Muscle layer of colon (tissue), 2 donors: ENCODE measurements around the gene LGALS16.
"Not testable (repeated sequence)": the region's sequence is repeated elsewhere in the genome, so short reads cannot be mapped to it uniquely, and the experiment has no call there.

Source experiments
- H3K27ac ChIP-seq: one replicate; pipeline ENCODE4 v1.7.0; 2013; ENCODE audit warnings: low read depth, mild to moderate bottlenecking, low read length, moderate library complexity
- H3K27me3 ChIP-seq, 2 donors: one replicate each; pipeline ENCODE4 v1.7.0; 2013; ENCODE audit warnings: low read length in 2 of 2, mild to moderate bottlenecking in 2 of 2; ENCODE audit not compliant: insufficient read depth in 2 of 2, control insufficient read depth in 1 of 2
- H3K36me3 ChIP-seq: one replicate; pipeline ENCODE4 v1.7.0; 2013; ENCODE audit warnings: mild to moderate bottlenecking, low read length; ENCODE audit not compliant: insufficient read depth
- H3K4me1 ChIP-seq: one replicate; pipeline ENCODE4 v1.7.0; 2013; ENCODE audit warnings: mild to moderate bottlenecking, low read length; ENCODE audit not compliant: insufficient read depth
- H3K4me3 ChIP-seq, 2 donors: one replicate each; pipeline ENCODE4 v1.7.0; 2013; ENCODE audit warnings: low read length in 2 of 2, low read depth in 1 of 2, mild to moderate bottlenecking in 1 of 2, moderate library complexity in 1 of 2
- H3K9ac ChIP-seq: one replicate; pipeline ENCODE4 v1.7.0; 2013; ENCODE audit warnings: low read length
- H3K9me3 ChIP-seq: one replicate; pipeline ENCODE4 v1.7.0; 2013; ENCODE audit warnings: mild to moderate bottlenecking, low read length
- donor health status: abdominal sarcoma.
- donor health status: Adenocarcinoma of cecum.

The LGALS16 gene, protein sequence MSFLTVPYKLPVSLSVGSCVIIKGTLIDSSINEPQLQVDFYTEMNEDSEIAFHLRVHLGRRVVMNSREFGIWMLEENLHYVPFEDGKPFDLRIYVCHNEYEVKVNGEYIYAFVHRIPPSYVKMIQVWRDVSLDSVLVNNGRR

DNA sequence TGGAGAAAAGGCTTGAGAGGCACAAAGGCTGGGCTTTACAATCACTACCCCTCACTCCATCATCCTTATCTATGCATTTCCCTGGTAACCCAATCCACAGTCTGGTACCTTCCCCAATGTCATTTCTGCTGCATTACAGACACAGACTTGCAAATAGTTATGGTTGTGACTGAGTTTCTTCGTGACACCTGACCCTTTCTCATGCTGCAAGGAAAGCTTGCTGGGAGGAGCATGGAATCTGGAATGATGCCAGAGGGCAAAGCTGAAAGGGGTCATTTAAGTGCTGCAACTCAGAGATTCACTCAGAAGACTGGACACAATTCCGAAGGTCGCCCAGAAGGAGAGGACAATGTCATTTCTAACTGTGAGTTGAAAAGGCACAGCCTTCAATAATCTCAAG, at the start of gene LGALS16:
Gene LGALS16, plus strand, starts transcription at position 301 of the 400 bp plus-strand sequence. Its CDS starts 49 bp downstream, at position 350.
- Histone ChIP-seq H3K9ac (no peak within 1 kb of the TSS), H3K36me3 (no peaks in the 10 kb centered on the region), H3K27me3 (no peaks in the 10 kb centered on the region), H3K4me3 (no peak within 1 kb of the TSS), H3K9me3 (no peaks in the 10 kb centered on the region), H3K27ac (no peak within 1 kb of the TSS), H3K4me1 (no peaks in the 10 kb centered on the region)

DNA sequence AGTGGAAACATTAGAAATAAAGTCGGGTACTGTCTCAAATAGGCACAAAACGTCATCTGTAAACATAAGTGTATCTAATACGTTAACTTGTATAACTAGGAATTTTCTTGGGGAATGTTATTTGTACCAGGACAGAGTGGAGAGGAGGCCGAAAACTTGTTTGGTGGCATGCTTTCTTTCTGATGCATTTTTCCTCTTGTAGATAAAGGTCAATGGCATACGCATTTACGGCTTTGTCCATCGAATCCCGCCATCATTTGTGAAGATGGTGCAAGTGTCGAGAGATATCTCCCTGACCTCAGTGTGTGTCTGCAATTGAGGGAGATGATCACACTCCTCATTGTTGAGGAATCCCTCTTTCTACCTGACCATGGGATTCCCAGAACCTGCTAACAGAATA, 48.7 kb upstream of the LGALS16 start:
- Histone ChIP-seq H3K9ac (no peak overlapping the region), H3K36me3 (no peaks in the 10 kb centered on the region), H3K4me3 (no peak overlapping the region), H3K9me3 (no peaks in the 10 kb centered on the region), H3K27ac (no peak overlapping the region), H3K27me3 (peaks cover 0 to 4% of the 10 kb centered on the region in 2 donors), H3K4me1 (no peaks in the 10 kb centered on the region)

DNA sequence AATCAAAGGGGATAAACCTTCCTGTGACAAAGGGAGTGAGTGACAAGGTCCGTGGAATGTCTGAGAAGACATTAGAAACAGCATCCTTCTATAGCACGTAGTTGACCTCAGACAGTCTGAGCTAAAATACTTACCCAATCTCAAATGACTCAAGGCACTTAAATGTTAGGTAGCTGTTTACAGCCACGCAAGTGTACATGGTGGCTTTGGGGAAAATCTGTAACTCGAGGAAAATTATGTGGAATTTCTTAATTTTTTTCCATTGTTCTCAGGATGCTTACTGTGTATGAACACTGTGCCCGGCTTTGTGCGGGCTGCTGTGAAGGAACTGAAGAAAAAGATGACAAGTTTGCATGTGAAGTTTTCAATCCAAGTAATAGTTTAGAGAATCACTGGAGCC, 48.2 kb upstream of the LGALS16 start:
- H3K4me1 ChIP-seq: no peaks in the 10 kb centered on the region
- H3K27me3 ChIP-seq: peaks cover 0 to 4% of the 10 kb centered on the region in 2 donors
- no peak overlapping the region for H3K9ac ChIP-seq
- H3K27ac ChIP-seq: no peak overlapping the region
- no peaks in the 10 kb centered on the region for H3K36me3 ChIP-seq
- no peak overlapping the region for H3K4me3 ChIP-seq
- H3K9me3 ChIP-seq: no peaks in the 10 kb centered on the region

DNA sequence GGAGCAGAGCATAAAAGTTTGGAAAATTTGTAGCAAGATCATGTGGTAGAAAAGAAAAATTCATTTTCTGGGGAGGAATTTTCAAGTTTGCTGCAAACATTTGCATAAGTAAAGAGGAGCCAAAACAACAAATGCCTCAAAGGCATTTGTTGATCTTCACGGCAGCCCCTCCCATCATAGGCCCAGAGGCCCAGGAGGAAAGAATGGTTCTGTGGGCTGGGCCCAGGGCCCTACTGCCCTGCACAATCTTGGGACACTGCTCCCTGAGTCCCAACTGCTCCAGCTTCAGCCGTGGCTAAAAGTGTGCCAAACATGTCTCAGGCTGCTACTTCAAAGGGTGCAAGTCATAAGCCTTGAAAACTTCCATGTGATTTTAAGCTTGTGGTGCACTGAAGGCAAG, 42.1 kb upstream of the LGALS16 start:
- H3K4me3 ChIP-seq: no peak overlapping the region
- H3K27ac ChIP-seq: no peak overlapping the region
- no peaks in the 10 kb centered on the region for H3K9me3 ChIP-seq
- H3K27me3 ChIP-seq: no peaks in the 10 kb centered on the region
- no peaks in the 10 kb centered on the region for H3K4me1 ChIP-seq
- no peak overlapping the region for H3K9ac ChIP-seq
- no peaks in the 10 kb centered on the region for H3K36me3 ChIP-seq

DNA sequence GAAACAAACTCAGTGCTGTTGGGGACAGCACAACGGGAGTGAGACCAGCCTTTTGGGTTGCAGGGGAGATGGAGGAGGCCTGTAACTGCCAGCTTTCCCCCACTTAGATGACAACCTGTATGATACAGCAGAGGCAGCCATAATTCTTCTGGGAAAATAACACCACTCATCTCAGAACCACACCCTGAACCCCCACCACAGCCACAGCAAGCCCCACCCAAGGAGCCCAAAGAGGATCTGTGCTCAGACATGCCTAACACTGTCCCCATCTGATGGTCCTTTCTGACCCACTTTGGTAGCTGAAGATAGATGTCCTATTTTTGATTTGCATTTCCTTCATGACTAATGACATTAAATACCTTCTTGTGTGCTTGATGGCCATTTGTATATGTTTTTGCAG, 38.0 kb upstream of the LGALS16 start:
- H3K36me3 ChIP-seq: no peaks in the 10 kb centered on the region
- no peaks in the 10 kb centered on the region for H3K9me3 ChIP-seq
- no peaks in the 10 kb centered on the region for H3K4me1 ChIP-seq
- no peak overlapping the region for H3K9ac ChIP-seq
- no peak overlapping the region for H3K4me3 ChIP-seq
- no peak overlapping the region for H3K27ac ChIP-seq
- H3K27me3 ChIP-seq: no peaks in the 10 kb centered on the region

DNA sequence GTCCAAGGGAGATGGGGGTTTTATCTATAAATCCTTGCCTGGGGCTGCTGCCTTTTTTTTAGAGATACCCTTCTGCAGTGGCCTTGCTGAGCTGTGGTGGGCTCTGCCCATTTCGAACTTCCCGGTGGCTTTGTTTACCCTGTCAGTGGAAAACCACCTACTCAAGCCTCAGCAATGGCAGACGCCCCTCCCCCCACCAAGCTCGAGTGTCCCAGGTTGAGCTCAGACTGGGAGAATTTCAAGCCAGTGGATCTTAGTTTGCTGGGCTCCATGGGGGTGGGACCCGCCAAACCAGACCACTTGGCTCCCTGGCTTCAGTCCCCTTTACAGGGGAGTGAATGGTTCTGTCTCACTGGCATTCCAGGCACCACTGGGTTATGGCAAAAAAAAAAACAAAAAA, 31.8 kb upstream of the LGALS16 start:
- Histone ChIP-seq H3K4me1 (no peaks in the 10 kb centered on the region), H3K4me3 (no peak overlapping the region), H3K27me3 (peaks cover 0 to 8% of the 10 kb centered on the region in 2 donors), H3K36me3 (no peaks in the 10 kb centered on the region), H3K27ac (no peak overlapping the region), H3K9me3 (no peaks in the 10 kb centered on the region), H3K9ac (no peak overlapping the region)

DNA sequence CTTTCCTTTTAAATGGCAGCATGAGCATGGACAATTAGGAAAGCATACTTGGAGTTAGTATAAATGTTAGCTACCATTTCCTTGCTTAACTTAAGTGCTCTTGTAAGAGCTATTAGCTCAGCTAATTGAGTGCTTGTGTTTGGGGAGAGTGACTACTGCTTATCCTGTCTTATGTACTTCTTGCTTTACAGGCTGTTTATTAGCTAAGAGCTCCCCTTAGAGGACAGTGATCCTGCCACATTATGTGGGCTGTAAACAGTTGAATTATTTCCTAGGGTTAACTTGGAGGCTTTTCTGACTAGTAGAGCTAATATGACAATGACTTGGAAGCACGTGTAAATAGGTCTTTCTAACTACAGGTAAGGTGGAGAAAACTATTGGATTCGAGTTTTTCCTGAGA, 28.1 kb upstream of the LGALS16 start:
- H3K27ac ChIP-seq, H3K9ac ChIP-seq, H3K27me3 ChIP-seq, H3K36me3 ChIP-seq, H3K4me1 ChIP-seq, H3K4me3 ChIP-seq, H3K9me3 ChIP-seq: not testable (repeated sequence)

DNA sequence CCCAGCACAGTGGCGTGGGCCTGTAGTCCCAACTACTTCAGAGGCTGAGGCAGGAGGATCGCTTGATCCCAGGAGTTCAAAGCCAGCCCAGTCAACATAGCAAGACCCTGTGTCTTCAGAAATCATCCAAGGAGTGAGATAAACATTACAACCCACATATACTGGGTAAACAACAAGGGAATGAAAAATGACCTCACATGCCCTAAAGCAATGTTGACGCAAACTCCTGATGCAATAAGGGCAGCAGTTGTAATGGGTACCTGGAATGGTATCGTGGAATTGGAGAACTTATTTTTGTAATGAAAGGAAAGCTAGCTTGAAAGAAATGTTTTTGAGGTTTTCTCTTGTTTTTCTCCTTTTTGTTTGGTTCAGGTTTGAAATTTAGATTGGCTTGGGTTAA, 24.5 kb upstream of the LGALS16 start:
- Histone ChIP-seq H3K4me1 (no peaks in the 10 kb centered on the region), H3K27me3 (no peaks in the 10 kb centered on the region), H3K4me3 (no peak overlapping the region), H3K9me3 (peaks cover 2% of the 10 kb centered on the region), H3K27ac (no peak overlapping the region), H3K9ac (no peak overlapping the region), H3K36me3 (no peaks in the 10 kb centered on the region)

DNA sequence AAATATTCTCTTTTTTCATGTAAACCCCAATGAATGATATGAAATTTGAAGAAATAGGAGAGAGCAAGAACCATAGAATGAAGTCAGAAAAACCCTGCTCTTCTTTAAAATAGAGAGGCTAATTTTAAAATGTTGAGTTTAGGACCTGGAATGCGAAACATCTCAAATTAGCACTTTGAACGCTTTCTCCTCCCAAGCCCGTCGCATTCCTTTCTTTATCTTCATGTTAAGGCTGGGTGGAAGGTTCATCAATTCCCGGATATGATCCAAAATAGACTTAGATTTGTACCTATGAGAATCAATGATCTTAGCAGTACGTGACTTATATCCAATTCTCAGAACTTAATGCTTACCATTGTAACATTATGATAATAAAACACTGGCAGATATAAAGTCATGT, 24.1 kb upstream of the LGALS16 start:
- H3K9ac ChIP-seq: no peak overlapping the region
- H3K4me1 ChIP-seq: no peaks in the 10 kb centered on the region
- peaks cover 5% of the 10 kb centered on the region for H3K9me3 ChIP-seq
- H3K36me3 ChIP-seq: no peaks in the 10 kb centered on the region
- no peak overlapping the region for H3K4me3 ChIP-seq
- H3K27ac ChIP-seq: no peak overlapping the region
- H3K27me3 ChIP-seq: no peaks in the 10 kb centered on the region

DNA sequence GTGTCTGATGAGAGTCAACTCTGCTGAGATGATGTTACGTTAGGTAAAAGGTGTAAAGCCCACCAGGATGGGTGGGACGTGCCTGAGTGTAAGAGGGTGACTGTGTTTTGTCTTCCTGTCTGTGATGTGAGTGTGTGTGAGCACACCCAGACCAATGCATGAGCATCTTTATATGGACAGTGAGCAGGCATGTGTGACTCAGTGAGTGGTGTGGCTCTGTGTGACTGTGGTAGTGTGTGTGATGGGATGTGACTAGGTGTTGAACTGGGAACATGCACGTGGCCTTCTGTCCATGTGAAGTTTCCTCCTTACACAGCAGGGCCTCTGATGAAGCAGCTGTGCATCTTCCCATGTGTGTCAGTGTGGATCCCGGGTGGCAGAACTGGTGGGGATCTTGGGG, 17.8 kb upstream of the LGALS16 start:
- Histone ChIP-seq H3K27me3 (no peaks in the 10 kb centered on the region), H3K27ac (no peak overlapping the region), H3K4me1 (no peaks in the 10 kb centered on the region), H3K9me3 (peaks cover 5% of the 10 kb centered on the region), H3K9ac (no peak overlapping the region), H3K4me3 (no peak overlapping the region), H3K36me3 (no peaks in the 10 kb centered on the region)

DNA sequence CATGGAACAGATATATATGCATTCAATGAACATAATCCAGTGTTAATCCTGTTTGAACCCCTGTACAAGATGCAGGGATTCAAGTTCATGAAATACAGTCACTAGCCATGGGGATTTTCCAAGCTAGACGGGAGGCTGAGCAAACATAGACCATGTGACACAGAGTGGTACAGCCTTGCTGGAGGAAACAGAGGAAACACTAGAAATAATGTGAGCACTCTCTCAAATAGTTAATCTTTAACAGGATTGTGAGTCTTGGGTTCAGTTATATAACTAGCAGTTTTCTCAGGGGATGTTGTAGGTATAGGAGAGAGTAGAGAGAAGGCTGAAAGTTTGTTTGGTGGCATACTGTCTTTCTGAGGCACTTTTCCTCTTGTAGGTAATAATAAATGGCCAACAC, 13.9 kb upstream of the LGALS16 start:
- Histone ChIP-seq H3K9me3 (no peaks in the 10 kb centered on the region), H3K27me3 (no peaks in the 10 kb centered on the region)

DNA sequence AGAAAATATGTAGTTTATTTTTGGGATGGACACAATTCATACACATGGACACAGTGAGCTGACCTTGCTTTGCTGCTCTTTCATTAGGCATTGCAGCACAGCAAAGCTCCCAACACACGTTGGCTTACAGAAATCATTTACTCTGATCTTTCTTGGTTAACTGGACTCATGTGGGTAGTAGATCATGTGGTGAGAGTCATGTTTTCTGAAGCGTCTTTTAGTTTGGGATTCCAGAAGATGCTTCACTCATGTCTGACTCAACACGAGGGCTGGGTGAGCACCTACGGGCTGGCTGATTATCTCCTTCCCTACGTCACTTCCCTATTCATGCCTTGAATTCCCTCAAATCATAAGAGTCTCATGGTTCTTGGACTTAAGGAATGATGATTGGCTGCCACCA, 12.1 kb upstream of the LGALS16 start:
- Histone ChIP-seq H3K27me3 (no peaks in the 10 kb centered on the region), H3K9ac (no peak overlapping the region), H3K27ac (no peak overlapping the region), H3K4me1 (no peaks in the 10 kb centered on the region), H3K4me3 (no peak overlapping the region), H3K9me3 (no peaks in the 10 kb centered on the region), H3K36me3 (no peaks in the 10 kb centered on the region)

More for the DNA sequence above, 13.9 kb upstream of the LGALS16 start:
- no peak overlapping the region for H3K4me3 ChIP-seq
- H3K4me1 ChIP-seq: no peaks in the 10 kb centered on the region
- no peak overlapping the region for H3K9ac ChIP-seq
- H3K36me3 ChIP-seq: no peaks in the 10 kb centered on the region
- no peak overlapping the region for H3K27ac ChIP-seq
